Measurements from ENCODE around the gene SPATA21. TPM values are rescaled to one million over a fixed set of nuclear protein-coding genes. Genes with fewer than 3 reads are reported as not detected.

Gene SPATA21
- total and polyA plus RNA-seq, 2 experiments from 2014 or later: not detected

DNA sequence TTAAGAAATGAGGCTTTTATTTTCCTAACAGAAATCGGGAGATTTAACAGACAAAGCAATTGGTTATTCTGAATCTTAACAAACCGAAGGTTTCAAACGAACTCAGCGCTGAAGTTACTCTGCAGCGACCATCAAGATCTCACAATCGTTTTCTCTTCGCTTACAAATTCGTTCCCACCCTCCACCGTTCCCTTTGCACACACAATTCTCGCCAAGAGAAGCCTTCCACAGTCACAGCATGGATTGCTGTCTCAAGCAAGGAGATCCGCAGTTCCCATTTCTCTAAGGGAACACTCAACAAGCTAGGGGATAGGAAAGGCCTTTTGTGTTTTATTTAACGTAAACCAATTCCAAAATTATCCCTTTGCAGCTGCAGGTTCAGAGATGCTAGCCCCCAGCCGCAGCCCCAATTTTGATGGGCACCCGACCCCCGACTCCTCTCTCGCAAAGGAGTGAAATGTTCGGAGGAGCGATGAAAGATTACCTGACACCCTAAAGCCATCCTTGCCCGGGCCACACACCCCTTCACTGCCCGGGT, 85.7 kb downstream of the SPATA21 start:
- no peaks in the 10 kb centered on the region for H3K27me3 ChIP-seq (replicated peaks; ENCODE audit: insufficient read depth)
- 1 to 2% methylated on average over 20 of the region's 20 CpGs for WGBS, 2 experiments (ENCODE audit: low coverage in 1 of 2, low lambda C conversion rate in 2 of 2, missing lambda C conversion rate in 2 of 2)
- H3K9me2 ChIP-seq (ENCODE audit: insufficient read depth): no peaks in the 10 kb centered on the region
- H2AFZ ChIP-seq: peak overlapping the region; percentile 97
- H3K4me1 ChIP-seq (ENCODE audit: insufficient read depth): peaks cover 33% of the 10 kb centered on the region
- peak overlapping the region; percentile 90 for H3K9ac ChIP-seq
- H3K79me2 ChIP-seq (ENCODE audit: insufficient read depth): peaks cover 56% of the 10 kb centered on the region
- H3K36me3 ChIP-seq (ENCODE audit: low read depth): no peaks in the 10 kb centered on the region
- peaks cover 7% of the 10 kb centered on the region; the same call in 1 of the 2 replicates for H4K20me1 ChIP-seq (ENCODE audit: insufficient read depth)
- peak; percentile 65 for DNase-seq
- H3K9me3 ChIP-seq (ENCODE audit: low read depth): no peaks in the 10 kb centered on the region
- peak overlapping the region; percentile 98 for H3K4me2 ChIP-seq (ENCODE audit: unreplicated experiment)
- TF ChIP-seq EZH2 (IDR thresholded peaks at IDR 0.05; ENCODE audit: insufficient read depth, poor library complexity, severe bottlenecking): no peak
- no peak for TF ChIP-seq EZH2phosphoT487 (IDR thresholded peaks at IDR 0.05; ENCODE audit: insufficient read depth, low read depth)
- peak overlapping the region; percentile 84 for H3K4me3 ChIP-seq
- in situ Hi-C loops (cut with MboI): loop anchor here (25.0 kb wide), 1 partner anchor 264 kb away; no protein-coding TSS in a partner anchor
- peaks cover 30% of the 10 kb centered on the region for H3F3A ChIP-seq (ENCODE audit: insufficient read depth)
- peak overlapping the region; percentile 83 for H3K27ac ChIP-seq

DNA sequence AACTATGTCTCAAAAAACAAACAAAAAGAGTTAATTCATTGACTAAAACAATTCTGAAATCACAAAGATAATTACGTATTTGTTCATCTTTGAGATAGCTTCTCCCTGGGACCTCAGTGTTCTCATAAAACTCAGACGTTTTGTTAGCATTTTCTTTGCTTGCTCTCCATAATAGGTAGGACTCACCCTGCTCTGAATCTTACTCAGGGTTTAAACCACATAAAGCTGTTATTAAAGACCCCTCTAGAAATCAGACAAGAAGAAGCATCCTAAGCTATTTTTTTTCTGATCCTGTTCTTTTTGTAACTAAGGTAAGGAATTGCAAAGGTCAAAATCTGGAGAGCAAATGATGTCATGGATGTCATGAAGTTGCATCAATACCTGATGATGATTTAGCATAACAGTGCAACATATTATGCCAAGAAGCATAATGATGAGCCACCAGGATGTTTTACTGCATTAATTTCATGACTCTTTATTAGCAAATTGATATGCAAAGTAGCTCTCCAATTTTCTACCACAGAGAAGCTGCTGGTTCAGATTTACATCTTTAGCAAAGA, 87.3 kb downstream of the SPATA21 start:
- H3F3A ChIP-seq (ENCODE audit: insufficient read depth): peaks cover 30% of the 10 kb centered on the region
- H3K9me2 ChIP-seq (ENCODE audit: insufficient read depth): no peaks in the 10 kb centered on the region
- H3K9me3 ChIP-seq (ENCODE audit: low read depth): no peaks in the 10 kb centered on the region
- H3K36me3 ChIP-seq (ENCODE audit: low read depth): no peaks in the 10 kb centered on the region
- peak overlapping the region; percentile 84 for H3K4me3 ChIP-seq
- in situ Hi-C loops (cut with MboI): loop anchor here (25.0 kb wide), 1 partner anchor 263 kb away; no protein-coding TSS in a partner anchor
- 59 to 61% methylated on average over 2 of the region's 2 CpGs for WGBS, 2 experiments (ENCODE audit: low coverage in 1 of 2, low lambda C conversion rate in 2 of 2, missing lambda C conversion rate in 2 of 2)
- peak overlapping the region; percentile 98 for H3K4me2 ChIP-seq (ENCODE audit: unreplicated experiment)
- no peaks in the 10 kb centered on the region for H3K27me3 ChIP-seq (replicated peaks; ENCODE audit: insufficient read depth)
- H3K27ac ChIP-seq: peak overlapping the region; percentile 83
- H3K79me2 ChIP-seq (ENCODE audit: insufficient read depth): peaks cover 72% of the 10 kb centered on the region
- H3K4me1 ChIP-seq (ENCODE audit: insufficient read depth): peaks cover 33% of the 10 kb centered on the region
- peaks cover 10% of the 10 kb centered on the region; the same call in 1 of the 2 replicates for H4K20me1 ChIP-seq (ENCODE audit: insufficient read depth)
- TF ChIP-seq EZH2phosphoT487 (IDR thresholded peaks at IDR 0.05; ENCODE audit: insufficient read depth, low read depth) (no peak), EZH2 (IDR thresholded peaks at IDR 0.05; ENCODE audit: insufficient read depth, poor library complexity, severe bottlenecking) (no peak)
- DNase-seq: peak; percentile 43
- H3K9ac ChIP-seq: peak overlapping the region; percentile 90
- H2AFZ ChIP-seq: no peak overlapping the region

Other genes starting within 250 kb of the SPATA21 start
- 8.6 and 12.1 TPM in 2 replicates for gene ARHGEF19, start 224.8 kb downstream of the SPATA21 start, total RNA-seq (2014; rRNA removed; shearing (Covaris generic))
- gene ARHGEF19, start 224.8 kb downstream of the SPATA21 start, polyA plus RNA-seq (2016; fragmentation: Nextera tagmentation; extraction: Ambion mirVana): 13.3 and 14.2 TPM in 2 replicates
- 9.7 and 16.5 TPM in 2 replicates for gene CPLANE2, start 200.2 kb downstream of the SPATA21 start, total RNA-seq (2014; rRNA removed; shearing (Covaris generic))
- 2.6 and 3.5 TPM in 2 replicates for gene CPLANE2, start 200.2 kb downstream of the SPATA21 start, polyA plus RNA-seq (2016; fragmentation: Nextera tagmentation; extraction: Ambion mirVana)
- gene FBXO42, start 84.9 kb downstream of the SPATA21 start, total RNA-seq (2014; rRNA removed; shearing (Covaris generic)): 20.2 and 27.8 TPM in 2 replicates
- gene FBXO42, start 84.9 kb downstream of the SPATA21 start, polyA plus RNA-seq (2016; fragmentation: Nextera tagmentation; extraction: Ambion mirVana): 16.9 and 17.1 TPM in 2 replicates
- 78.8 and 92.6 TPM in 2 replicates for gene SZRD1, start 70.2 kb downstream of the SPATA21 start, total RNA-seq (2014; rRNA removed; shearing (Covaris generic))
- 61.1 and 63.8 TPM in 2 replicates for gene SZRD1, start 70.2 kb downstream of the SPATA21 start, polyA plus RNA-seq (2016; fragmentation: Nextera tagmentation; extraction: Ambion mirVana)
- 112 and 117 TPM in 2 replicates for gene NECAP2, start 3.3 kb upstream of the SPATA21 start, total RNA-seq (2014; rRNA removed; shearing (Covaris generic))
- 102 and 106 TPM in 2 replicates for gene NECAP2, start 3.3 kb upstream of the SPATA21 start, polyA plus RNA-seq (2016; fragmentation: Nextera tagmentation; extraction: Ambion mirVana)
- under 0.01 TPM in 1 of 2 replicates, not detected in the other for gene RNU1-1, start 76.9 kb upstream of the SPATA21 start, total RNA-seq (2014; rRNA removed; shearing (Covaris generic))
- gene RNU1-1, start 76.9 kb upstream of the SPATA21 start, polyA plus RNA-seq (2016; fragmentation: Nextera tagmentation; extraction: Ambion mirVana): not detected in 2 replicates
- gene NBPF1, start 176.1 kb upstream of the SPATA21 start, total RNA-seq (2014; rRNA removed; shearing (Covaris generic)): 18.6 and 41.0 TPM in 2 replicates
- 21.2 and 22.5 TPM in 2 replicates for gene NBPF1, start 176.1 kb upstream of the SPATA21 start, polyA plus RNA-seq (2016; fragmentation: Nextera tagmentation; extraction: Ambion mirVana)
- gene RNU1-3, start 229.5 kb upstream of the SPATA21 start, total RNA-seq (2014; rRNA removed; shearing (Covaris generic)): under 0.01 TPM in 1 of 2 replicates, not detected in the other
- not detected in 2 replicates for gene RNU1-3, start 229.5 kb upstream of the SPATA21 start, polyA plus RNA-seq (2016; fragmentation: Nextera tagmentation; extraction: Ambion mirVana)